ENCODE measurements around the gene PALS1.

DNA sequence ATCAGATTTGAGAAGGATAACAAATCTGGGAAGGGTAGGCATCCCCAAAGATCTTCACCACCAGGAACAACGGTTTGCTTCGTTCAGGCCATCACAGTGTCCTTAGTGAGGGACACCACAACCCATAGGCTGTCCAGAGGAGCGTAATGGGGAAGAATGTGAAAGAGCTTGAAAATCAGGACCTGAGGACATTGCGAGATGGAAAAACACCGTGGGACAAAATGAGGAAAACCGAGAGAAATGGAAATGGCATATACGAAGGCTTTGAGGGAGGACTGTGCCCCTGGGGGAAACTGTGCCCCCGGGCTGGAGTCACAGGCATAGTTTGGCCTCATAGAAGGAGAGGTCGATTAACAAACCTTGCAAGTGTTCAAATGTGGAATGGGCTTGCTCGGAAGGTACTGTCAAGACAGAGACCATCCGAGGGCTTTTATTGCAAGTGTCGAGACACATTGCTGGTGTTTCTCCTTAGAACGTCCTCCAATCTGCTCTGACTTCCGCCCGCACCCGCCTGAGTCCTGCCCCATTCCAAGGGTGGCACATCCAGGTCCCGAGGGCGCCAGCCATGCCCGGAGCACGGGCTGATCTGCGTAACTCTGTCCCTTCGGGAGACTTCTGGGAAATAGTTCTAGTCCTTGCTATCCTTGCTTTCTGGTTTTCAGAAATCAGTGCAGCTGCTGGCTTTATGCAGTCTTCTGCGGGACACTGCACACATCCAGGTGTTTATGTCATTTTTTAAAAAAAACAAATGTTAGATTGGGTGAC lies 885 bp upstream of the PALS1 start:
- TF ChIP-seq, protein P1, sequence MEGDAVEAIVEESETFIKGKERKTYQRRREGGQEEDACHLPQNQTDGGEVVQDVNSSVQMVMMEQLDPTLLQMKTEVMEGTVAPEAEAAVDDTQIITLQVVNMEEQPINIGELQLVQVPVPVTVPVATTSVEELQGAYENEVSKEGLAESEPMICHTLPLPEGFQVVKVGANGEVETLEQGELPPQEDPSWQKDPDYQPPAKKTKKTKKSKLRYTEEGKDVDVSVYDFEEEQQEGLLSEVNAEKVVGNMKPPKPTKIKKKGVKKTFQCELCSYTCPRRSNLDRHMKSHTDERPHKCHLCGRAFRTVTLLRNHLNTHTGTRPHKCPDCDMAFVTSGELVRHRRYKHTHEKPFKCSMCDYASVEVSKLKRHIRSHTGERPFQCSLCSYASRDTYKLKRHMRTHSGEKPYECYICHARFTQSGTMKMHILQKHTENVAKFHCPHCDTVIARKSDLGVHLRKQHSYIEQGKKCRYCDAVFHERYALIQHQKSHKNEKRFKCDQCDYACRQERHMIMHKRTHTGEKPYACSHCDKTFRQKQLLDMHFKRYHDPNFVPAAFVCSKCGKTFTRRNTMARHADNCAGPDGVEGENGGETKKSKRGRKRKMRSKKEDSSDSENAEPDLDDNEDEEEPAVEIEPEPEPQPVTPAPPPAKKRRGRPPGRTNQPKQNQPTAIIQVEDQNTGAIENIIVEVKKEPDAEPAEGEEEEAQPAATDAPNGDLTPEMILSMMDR (IDR thresholded peaks at IDR 0.05; ENCODE audit: insufficient read depth, low read length, poor library complexity, severe bottlenecking) = no peak
- TF ChIP-seq EZH2phosphoT487 (conservative IDR thresholded peaks at IDR 0.05; ENCODE audit: low read length) = no peak

All from SU-DHL-6 (cell line).